Measurements from ENCODE around the gene CFAP58. TPM values are rescaled to one million over a fixed set of nuclear protein-coding genes. Genes with fewer than 3 reads are reported as not detected.

Gene CFAP58
- total RNA-seq, 1 experiment from 2014 or later, result 0.63 TPM

GRCh38 chr10:104323085-104323484, 30.5 kb upstream of the CFAP58 start:
- no peaks in the 10 kb centered on the region for H3K27me3 ChIP-seq (ENCODE audit: insufficient read depth, low read length)
- no peak overlapping the region for H3K18ac ChIP-seq (ENCODE audit: insufficient read length, low read depth, low read length)
- H3K14ac ChIP-seq (ENCODE audit: insufficient read depth, low read length), result no peak overlapping the region
- H4K8ac ChIP-seq (replicated peaks; ENCODE audit: insufficient read length, low read depth, low read length), result no peak overlapping the region
- no peaks in the 10 kb centered on the region for H4K20me1 ChIP-seq (ENCODE audit: control insufficient read depth, insufficient read depth, insufficient read length)
- H2BK15ac ChIP-seq (ENCODE audit: low read depth, low read length), result no peak overlapping the region
- H3T11ph ChIP-seq (ENCODE audit: low read length), result no peak overlapping the region
- no peak overlapping the region for H3K4ac ChIP-seq (ENCODE audit: low read depth, low read length)
- TF ChIP-seq CTCF (conservative IDR thresholded peaks at IDR 0.05), result no peak
- H4K91ac ChIP-seq (ENCODE audit: insufficient read length, low read depth, low read length), result no peak overlapping the region
- H2BK5ac ChIP-seq (ENCODE audit: insufficient read length, low read length), result no peak overlapping the region
- no peaks in the 10 kb centered on the region for H3K9me3 Mint-ChIP-seq
- H2BK12ac ChIP-seq (ENCODE audit: insufficient read length, low read depth, low read length), result no peak overlapping the region
- no peak overlapping the region for H2BK120ac ChIP-seq (ENCODE audit: low read depth, low read length, poor library complexity, severe bottlenecking)
- peaks cover 1% of the 10 kb centered on the region for H3K23me2 ChIP-seq (ENCODE audit: insufficient read length, low read depth, low read length, poor library complexity, severe bottlenecking)
- no peak overlapping the region for H2AK5ac ChIP-seq (ENCODE audit: insufficient read length, low read length)
- H3K4me1 ChIP-seq (ENCODE audit: insufficient read depth, low read length), result peaks cover 19% of the 10 kb centered on the region
- DNase-seq, result peak; percentile 30
- no peak overlapping the region for H3K56ac ChIP-seq (ENCODE audit: insufficient read length, low read depth, low read length)
- peak overlapping the region; percentile 55 to 83 (median 78); a peak in 4 of 7 replicates for H3K27ac Mint-ChIP-seq
- H3K9me3 ChIP-seq (ENCODE audit: control insufficient read depth, low read depth, low read length), result no peaks in the 10 kb centered on the region
- H4K5ac ChIP-seq (ENCODE audit: insufficient read length, low read depth, low read length), result no peak overlapping the region
- H2AFZ ChIP-seq (ENCODE audit: low read length), result no peak overlapping the region
- no peak overlapping the region for H3K4me2 ChIP-seq (ENCODE audit: insufficient read depth, insufficient read length, low read length)
- H3K79me2 ChIP-seq (ENCODE audit: insufficient read depth, low read length), result peaks cover 25% of the 10 kb centered on the region; the same call in 1 of the 2 replicates
- H2BK20ac ChIP-seq (ENCODE audit: low read depth, low read length, poor library complexity, severe bottlenecking), result no peak overlapping the region
- no peak overlapping the region for H3K27ac ChIP-seq (ENCODE audit: insufficient read length, low read depth, low read length)
- no peak overlapping the region for H3K23ac ChIP-seq (ENCODE audit: insufficient read length, low read depth, low read length)
- H3K4me1 Mint-ChIP-seq, result peaks cover 78 to 79% of the 10 kb centered on the region in 2 experiments
- no peak overlapping the region for H3K9ac ChIP-seq (ENCODE audit: extremely low read depth, insufficient read length, low read length)
- H3K79me1 ChIP-seq (ENCODE audit: insufficient read depth, low read depth, low read length, poor library complexity, severe bottlenecking), result no peaks in the 10 kb centered on the region
- peaks cover 18 to 24% (median 22%) of the 10 kb centered on the region in 3 experiments for H3K36me3 Mint-ChIP-seq (ENCODE audit: insufficient read depth in 1 of 3, low read depth in 3 of 3)
- no peaks in the 10 kb centered on the region for H3K27me3 Mint-ChIP-seq (ENCODE audit: low read depth)
- no CpG with 5 or more reads among the region's 1 CpG for whole genome bisulfite sequencing (ENCODE audit: extremely low coverage, insufficient read length, low lambda C conversion rate)
- H3K4me3 Mint-ChIP-seq, result no peak overlapping the region; a peak in 1 of 5 replicates
